ENCODE data around the gene ULBP2. TPM values are rescaled to one million over a fixed set of nuclear protein-coding genes. Genes with fewer than 3 reads are reported as not detected.

ULBP2 gene
- total RNA-seq, 1 experiment from 2014 or later: 2.9 TPM

DNA sequence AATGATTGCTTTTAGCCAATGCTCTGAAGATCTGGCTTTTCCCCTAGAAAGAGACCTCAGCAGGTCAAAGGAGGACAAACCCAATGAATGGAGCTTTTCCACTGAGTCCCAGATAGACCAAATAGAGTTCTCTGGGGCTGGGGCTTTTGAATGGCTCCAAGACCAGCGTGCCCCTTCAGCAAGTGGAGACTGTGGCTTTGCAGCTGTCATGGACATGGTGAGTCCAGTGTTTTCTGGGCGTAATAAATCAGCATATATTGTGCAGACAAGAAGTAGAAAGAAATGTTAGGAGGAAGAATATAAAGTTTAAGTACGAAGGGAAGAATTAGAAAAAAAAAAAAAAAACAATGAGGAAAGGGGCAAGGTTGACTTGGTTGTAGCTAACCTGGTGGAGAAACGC lies 50.0 kb downstream of the ULBP2 start:
- no peaks in the 10 kb centered on the region for H3K4me1 ChIP-seq (replicated peaks; ENCODE audit: insufficient read depth)
- H3K9me2 ChIP-seq (ENCODE audit: insufficient read depth): no peaks in the 10 kb centered on the region
- TF ChIP-seq EZH2 (IDR thresholded peaks at IDR 0.05; ENCODE audit: low read depth): no peak
- TF ChIP-seq, protein P1, sequence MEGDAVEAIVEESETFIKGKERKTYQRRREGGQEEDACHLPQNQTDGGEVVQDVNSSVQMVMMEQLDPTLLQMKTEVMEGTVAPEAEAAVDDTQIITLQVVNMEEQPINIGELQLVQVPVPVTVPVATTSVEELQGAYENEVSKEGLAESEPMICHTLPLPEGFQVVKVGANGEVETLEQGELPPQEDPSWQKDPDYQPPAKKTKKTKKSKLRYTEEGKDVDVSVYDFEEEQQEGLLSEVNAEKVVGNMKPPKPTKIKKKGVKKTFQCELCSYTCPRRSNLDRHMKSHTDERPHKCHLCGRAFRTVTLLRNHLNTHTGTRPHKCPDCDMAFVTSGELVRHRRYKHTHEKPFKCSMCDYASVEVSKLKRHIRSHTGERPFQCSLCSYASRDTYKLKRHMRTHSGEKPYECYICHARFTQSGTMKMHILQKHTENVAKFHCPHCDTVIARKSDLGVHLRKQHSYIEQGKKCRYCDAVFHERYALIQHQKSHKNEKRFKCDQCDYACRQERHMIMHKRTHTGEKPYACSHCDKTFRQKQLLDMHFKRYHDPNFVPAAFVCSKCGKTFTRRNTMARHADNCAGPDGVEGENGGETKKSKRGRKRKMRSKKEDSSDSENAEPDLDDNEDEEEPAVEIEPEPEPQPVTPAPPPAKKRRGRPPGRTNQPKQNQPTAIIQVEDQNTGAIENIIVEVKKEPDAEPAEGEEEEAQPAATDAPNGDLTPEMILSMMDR (conservative IDR thresholded peaks at IDR 0.05): no peak
- no peak overlapping the region for H3K4me2 ChIP-seq
- CTCF ChIA-PET: interaction anchor here (0.6 kb wide), 1 partner anchor 9 kb away, joined by 7 read pairs; no protein-coding TSS in a partner anchor
- H3K36me3 ChIP-seq (ENCODE audit: low read depth): no peaks in the 10 kb centered on the region
- DNase-seq: no peak
- peaks cover 47% of the 10 kb centered on the region for H3K27me3 ChIP-seq (ENCODE audit: insufficient read depth, low read depth)
- H3K79me2 ChIP-seq (ENCODE audit: low read depth): no peaks in the 10 kb centered on the region
- no peak overlapping the region for H3K4me3 ChIP-seq
- H4K20me1 ChIP-seq (ENCODE audit: insufficient read depth): no peaks in the 10 kb centered on the region
- no peak overlapping the region for H3K27ac ChIP-seq
- POLR2A ChIA-PET (ENCODE audit: unreplicated experiment): no interaction called here
- no peaks in the 10 kb centered on the region for H3K9me3 ChIP-seq (ENCODE audit: insufficient read depth, low read depth)
- BruUV-seq (replicated peaks): no TSS peak
- H2AFZ ChIP-seq: no peak overlapping the region
- intact Hi-C loops (cut with micrococcal nuclease; ENCODE audit: unreplicated experiment): no loop called here
- H3F3A ChIP-seq (ENCODE audit: insufficient read depth, low read depth): no peaks in the 10 kb centered on the region

DNA sequence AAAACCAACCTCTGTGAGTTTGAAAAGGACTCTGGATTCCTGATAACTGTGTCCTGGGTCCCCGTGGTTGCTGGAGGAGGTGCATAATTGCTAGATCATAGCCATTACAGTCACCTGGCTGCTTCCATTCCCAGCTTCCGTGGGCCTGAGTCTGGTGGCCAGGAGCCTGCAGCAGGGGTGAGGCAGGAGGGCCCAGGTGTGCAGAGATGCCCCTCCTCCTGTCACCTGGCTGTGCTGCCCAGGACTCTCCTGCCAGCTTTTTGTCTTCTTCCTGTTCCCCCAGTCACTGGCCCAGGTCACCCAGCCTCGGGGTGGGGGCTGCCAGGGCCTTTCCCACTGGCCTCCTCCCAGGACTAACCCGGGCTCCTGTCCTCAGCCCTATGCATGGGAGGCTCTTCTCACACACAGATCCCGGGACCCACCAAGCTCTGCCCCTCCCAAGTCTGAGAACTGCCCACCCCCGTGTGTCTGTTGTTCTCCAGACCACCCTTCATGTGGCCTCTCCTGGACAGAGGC lies 53.5 kb downstream of the ULBP2 start:
- intact Hi-C loops (cut with micrococcal nuclease; ENCODE audit: unreplicated experiment): no loop called here
- H3K4me2 ChIP-seq: no peak overlapping the region
- ChIA-PET POLR2A (ENCODE audit: unreplicated experiment) (no interaction called here), CTCF (no interaction called here)
- H3K9me3 ChIP-seq (ENCODE audit: insufficient read depth, low read depth): no peaks in the 10 kb centered on the region
- BruUV-seq (replicated peaks): no TSS peak
- no peak overlapping the region for H3K27ac ChIP-seq
- no peaks in the 10 kb centered on the region for H3K4me1 ChIP-seq (replicated peaks; ENCODE audit: insufficient read depth)
- no peak overlapping the region for H3K4me3 ChIP-seq
- no peaks in the 10 kb centered on the region for H4K20me1 ChIP-seq (ENCODE audit: insufficient read depth)
- H3F3A ChIP-seq (ENCODE audit: insufficient read depth, low read depth): no peaks in the 10 kb centered on the region
- H2AFZ ChIP-seq: no peak overlapping the region
- no peak for TF ChIP-seq EZH2 (IDR thresholded peaks at IDR 0.05; ENCODE audit: low read depth)
- TF ChIP-seq, protein P1 (conservative IDR thresholded peaks at IDR 0.05): no peak
- no peak for DNase-seq
- peaks cover 20% of the 10 kb centered on the region for H3K27me3 ChIP-seq (ENCODE audit: insufficient read depth, low read depth)
- no peaks in the 10 kb centered on the region for H3K79me2 ChIP-seq (ENCODE audit: low read depth)
- H3K9me2 ChIP-seq (ENCODE audit: insufficient read depth): no peaks in the 10 kb centered on the region
- H3K36me3 ChIP-seq (ENCODE audit: low read depth): no peaks in the 10 kb centered on the region

DNA sequence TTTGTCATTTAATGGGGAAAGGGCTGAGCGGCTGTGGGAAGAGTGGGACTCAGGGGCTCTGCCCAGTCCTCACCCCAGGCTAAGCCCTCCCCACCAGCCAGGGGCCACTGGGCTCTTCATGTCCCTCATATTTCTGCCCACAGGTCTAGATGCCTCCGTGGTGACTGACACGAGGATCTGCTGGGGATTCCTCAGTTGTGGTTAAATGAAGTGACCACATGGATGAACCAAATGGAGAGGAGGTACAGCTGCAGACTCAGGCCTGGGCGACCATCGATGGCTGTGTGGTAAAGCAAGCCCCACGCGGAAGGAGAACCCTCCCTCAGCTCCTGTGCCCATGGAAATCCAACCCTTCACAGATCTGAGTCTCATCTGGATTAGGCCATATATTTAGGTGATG lies 54.2 kb downstream of the ULBP2 start:
- POLR2A ChIA-PET (ENCODE audit: unreplicated experiment): no interaction called here
- H3K4me3 ChIP-seq: no peak overlapping the region

More for the DNA sequence above, 54.2 kb downstream of the ULBP2 start:
- intact Hi-C loops (cut with micrococcal nuclease; ENCODE audit: unreplicated experiment): no loop called here
- Histone ChIP-seq H3F3A (ENCODE audit: insufficient read depth, low read depth) (no peaks in the 10 kb centered on the region), H3K9me2 (ENCODE audit: insufficient read depth) (no peaks in the 10 kb centered on the region), H3K79me2 (ENCODE audit: low read depth) (no peaks in the 10 kb centered on the region), H3K27ac (no peak overlapping the region), H3K4me2 (no peak overlapping the region), H2AFZ (no peak overlapping the region), H4K20me1 (ENCODE audit: insufficient read depth) (no peaks in the 10 kb centered on the region), H3K27me3 (ENCODE audit: insufficient read depth, low read depth) (peaks cover 18% of the 10 kb centered on the region), H3K4me1 (replicated peaks; ENCODE audit: insufficient read depth) (no peaks in the 10 kb centered on the region), H3K9me3 (ENCODE audit: insufficient read depth, low read depth) (no peaks in the 10 kb centered on the region), H3K36me3 (ENCODE audit: low read depth) (no peaks in the 10 kb centered on the region)
- TF ChIP-seq, protein P1 (conservative IDR thresholded peaks at IDR 0.05): no peak
- no peak for TF ChIP-seq EZH2 (IDR thresholded peaks at IDR 0.05; ENCODE audit: low read depth)
- DNase-seq: no peak
- CTCF ChIA-PET: no interaction called here
- no TSS peak for BruUV-seq (replicated peaks)

Other genes starting within 250 kb of the ULBP2 start
- gene LATS1, start 223.9 kb upstream of the ULBP2 start, total RNA-seq (2021): 11.2 and 15.4 TPM in 2 replicates
- gene NUP43, start 195.5 kb upstream of the ULBP2 start, total RNA-seq (2021): 25.1 and 36.2 TPM in 2 replicates
- 39.0 and 50.5 TPM in 2 replicates for gene PCMT1, start 192.3 kb upstream of the ULBP2 start, total RNA-seq (2021)
- gene LRP11, start 77.7 kb upstream of the ULBP2 start, total RNA-seq (2021): 33.8 and 38.6 TPM in 2 replicates
- gene RAET1E, start 43.9 kb upstream of the ULBP2 start, total RNA-seq (2021): 0.20 TPM in 1 of 2 replicates, not detected in the other
- 0.88 TPM in 1 of 2 replicates, not detected in the other for gene RAET1G, start 18.9 kb upstream of the ULBP2 start, total RNA-seq (2021)
- gene ULBP1, start 21.9 kb downstream of the ULBP2 start, total RNA-seq (2021): 2.8 and 3.3 TPM in 2 replicates
- gene RAET1L, start 83.5 kb downstream of the ULBP2 start, total RNA-seq (2021): 1.2 and 2.8 TPM in 2 replicates
- 3.8 and 4.2 TPM in 2 replicates for gene ULBP3, start 127.1 kb downstream of the ULBP2 start, total RNA-seq (2021)
- gene PPP1R14C, start 201.0 kb downstream of the ULBP2 start, total RNA-seq (2021): 9.8 and 12.1 TPM in 2 replicates

Measured in PC-9 (cell line).